ENCODE measurements around the gene BRAF.
"Not testable (repeated sequence)": the region's sequence is repeated elsewhere in the genome, so short reads cannot be mapped to it uniquely, and the experiment has no call there.

BRAF gene

DNA sequence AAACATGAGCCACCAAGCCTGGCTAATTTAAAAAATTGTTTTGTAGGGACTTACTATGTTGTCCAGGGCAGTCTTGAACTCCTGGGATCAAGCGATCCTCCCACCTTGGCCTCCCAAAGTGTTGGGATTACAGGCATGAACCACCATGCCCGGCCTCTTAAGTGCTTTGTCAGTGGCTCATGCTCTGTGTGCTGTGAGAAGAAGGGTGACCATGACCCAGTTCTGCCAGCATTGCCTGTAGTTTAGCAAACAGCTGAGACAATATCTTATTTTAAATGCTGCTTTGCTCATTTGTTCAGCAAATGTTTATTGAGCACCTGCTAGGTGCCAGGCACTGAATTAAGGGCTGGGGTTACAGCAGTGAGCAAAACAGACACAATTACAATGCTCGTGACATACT, 243.0 kb downstream of the BRAF start:
- DNase-seq (ENCODE audit: low read depth in 2 of 2): no peak

DNA sequence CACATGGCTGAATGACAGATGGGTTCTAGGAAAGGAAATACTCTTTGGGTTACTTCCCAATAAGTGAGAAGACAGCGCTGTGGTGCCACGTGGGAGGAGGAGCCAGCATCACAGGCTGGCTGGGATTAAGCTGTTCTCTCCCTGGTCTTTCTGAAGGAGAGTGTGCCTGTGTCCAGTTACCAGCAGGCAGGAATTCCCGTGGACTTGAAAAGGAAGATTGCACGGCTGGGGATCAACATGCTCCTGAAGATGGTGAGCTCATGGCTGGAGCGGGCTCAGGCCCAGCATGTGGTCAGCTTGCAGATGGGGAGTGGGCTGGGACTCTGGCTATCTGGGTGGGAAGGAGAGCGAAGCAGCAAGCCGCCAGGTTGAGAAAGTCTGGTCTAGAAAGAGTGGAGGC, 243.8 kb downstream of the BRAF start:
- DNase-seq (ENCODE audit: low read depth in 2 of 2): no peak

DNA sequence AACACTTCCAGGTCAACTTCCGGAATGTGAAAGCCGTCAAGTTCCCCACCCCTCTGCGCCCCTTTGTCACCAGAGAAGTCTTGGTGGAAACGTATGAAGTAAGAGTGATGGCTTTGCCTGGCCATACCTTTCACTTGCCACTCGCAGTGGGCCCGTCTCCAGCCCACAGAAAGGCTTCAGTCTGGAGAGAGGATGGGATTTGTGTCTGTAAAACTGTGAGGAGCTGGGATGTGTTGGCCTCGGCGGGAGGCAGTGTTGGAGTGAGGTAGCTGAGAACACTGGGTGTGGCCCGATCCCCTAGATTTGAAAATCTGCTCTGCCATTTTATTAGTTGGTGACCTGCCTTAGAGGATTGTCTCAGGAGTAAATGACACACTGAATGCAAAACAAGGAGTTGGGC, 245.5 kb downstream of the BRAF start:
- DNase-seq (ENCODE audit: low read depth in 2 of 2): no peak

DNA sequence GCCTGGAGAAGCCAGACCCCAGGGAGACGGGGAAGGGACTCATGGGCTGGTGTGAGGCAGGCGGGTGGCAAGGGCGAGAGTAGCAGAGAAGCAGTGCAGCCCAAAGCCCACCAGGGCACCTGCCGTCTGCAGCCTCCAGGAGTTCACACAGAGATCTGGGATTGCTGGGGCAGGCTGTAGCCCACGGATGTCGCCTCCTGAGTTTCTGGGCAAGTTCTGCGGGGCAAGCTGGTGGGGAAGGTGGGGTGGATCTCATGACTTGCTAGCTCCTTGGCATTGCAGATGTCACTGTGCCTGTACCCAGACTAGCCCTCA, 246.0 kb downstream of the BRAF start:
- no peak for DNase-seq (ENCODE audit: low read depth in 2 of 2)

DNA sequence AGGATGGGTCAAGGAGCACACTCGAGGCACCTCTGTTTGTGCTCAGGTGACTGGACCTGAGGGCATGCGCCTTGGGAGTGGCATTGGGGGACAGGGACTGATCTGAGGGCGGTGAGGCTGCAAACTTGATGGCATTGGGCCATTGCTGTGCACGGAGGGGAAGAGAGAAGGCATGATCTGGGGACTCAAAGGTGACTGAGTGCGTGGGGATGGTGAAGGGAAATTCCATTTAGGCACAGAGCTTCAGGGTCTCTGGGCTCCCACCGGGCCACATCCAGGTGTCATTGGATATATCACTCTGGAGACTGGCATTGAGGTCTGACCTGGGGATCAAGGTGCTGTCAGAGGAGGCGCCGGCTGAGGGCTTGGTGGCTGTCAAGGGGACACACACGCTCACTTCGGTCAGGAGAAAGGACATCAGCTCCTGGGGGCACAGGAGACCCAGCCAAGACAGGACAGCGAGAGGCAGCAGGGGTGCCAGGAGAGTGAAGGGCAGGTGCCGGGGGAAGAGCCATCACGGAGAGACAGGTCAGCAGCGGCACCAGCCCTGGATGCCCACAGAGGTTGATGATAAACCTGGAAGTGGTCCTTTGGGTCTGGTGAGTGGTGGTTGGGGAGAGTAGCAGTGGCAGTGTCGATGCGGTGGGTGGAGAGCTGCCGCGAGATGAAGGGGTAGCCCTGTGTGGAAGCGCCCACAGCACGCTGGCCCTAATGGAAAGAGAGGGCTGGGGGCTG, 246.5 kb downstream of the BRAF start:
- DNase-seq (ENCODE audit: low read depth in 2 of 2): no peak

DNA sequence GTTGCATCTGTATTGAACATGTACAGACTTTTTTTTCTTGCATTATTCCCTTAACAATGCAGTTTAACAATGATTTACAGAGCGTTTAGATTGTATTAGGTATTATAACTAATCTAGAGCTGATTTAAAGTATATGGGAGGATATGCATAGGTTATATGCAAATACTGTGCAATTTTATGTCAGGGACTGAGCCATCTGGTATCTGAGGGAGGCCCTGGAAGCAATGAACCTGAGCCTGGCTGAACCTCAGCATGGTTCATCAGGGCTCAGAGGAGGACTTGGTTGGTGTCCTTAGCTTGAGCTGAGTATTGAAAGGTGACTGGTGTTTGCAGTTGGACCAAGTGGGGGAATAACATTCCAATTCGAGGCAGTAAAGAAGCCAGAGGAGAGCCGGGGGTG, 247.2 kb downstream of the BRAF start:
- no peak for DNase-seq (ENCODE audit: low read depth in 2 of 2)

DNA sequence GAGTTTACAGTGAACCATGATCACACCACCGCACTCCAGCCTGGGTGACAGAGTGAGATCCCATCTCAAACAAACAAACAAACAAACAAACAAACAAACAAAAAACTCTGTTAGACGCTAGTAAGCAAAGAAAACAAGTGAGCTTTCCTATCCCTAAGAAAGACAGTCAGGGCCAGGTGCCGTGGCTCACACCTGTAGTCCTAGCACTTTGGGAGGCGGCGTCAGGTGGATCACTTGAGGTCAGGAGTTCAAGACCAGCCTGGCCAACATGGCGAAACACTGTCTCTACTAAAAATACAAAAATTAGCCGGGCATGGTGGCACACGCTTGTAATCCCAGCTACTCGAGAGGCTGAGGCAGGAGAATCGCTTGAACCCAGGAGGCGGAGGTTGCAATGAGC, 247.8 kb downstream of the BRAF start:
- not testable (repeated sequence) for DNase-seq (ENCODE audit: low read depth in 2 of 2)

DNA sequence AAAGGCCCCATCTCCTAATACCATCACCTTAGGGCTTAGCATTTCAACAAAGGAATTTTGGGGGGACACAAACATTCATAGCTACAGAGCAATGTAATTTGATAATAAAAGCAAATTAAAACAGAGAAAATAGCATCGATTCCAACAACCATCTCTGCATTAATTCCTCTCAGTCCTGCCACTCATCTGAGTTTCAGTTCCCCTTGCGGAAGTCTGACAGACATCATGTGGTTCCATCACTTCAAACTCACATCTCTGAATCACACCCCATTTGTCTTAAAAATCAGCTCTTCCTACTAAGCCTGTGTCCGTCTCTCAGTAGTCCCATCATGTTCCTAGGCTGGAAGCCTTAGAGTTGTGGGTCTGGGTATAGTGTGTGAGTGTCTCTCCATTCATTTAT, 248.4 kb downstream of the BRAF start:
- DNase-seq (ENCODE audit: low read depth in 2 of 2): no peak

DNA sequence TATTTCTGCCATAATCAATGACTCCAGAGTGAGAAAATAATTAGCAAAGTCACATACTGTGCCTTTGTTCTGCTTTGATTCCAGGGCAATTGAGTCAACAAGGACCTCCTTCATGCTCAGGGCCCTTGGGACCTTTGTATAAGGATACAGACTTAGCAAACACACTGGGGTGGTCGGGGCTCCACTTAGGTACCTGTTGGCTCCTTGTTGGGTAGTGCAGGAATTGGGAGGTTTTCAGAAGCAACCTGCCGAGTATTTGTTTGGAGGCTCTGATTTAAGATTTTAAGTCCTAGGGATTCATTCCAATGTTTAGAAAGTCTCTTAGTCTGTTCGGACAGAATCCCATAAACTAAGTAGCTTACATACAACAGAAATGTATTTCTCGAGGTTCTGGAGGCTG, 249.0 kb downstream of the BRAF start:
- DNase-seq (ENCODE audit: low read depth in 2 of 2): no peak

DNA sequence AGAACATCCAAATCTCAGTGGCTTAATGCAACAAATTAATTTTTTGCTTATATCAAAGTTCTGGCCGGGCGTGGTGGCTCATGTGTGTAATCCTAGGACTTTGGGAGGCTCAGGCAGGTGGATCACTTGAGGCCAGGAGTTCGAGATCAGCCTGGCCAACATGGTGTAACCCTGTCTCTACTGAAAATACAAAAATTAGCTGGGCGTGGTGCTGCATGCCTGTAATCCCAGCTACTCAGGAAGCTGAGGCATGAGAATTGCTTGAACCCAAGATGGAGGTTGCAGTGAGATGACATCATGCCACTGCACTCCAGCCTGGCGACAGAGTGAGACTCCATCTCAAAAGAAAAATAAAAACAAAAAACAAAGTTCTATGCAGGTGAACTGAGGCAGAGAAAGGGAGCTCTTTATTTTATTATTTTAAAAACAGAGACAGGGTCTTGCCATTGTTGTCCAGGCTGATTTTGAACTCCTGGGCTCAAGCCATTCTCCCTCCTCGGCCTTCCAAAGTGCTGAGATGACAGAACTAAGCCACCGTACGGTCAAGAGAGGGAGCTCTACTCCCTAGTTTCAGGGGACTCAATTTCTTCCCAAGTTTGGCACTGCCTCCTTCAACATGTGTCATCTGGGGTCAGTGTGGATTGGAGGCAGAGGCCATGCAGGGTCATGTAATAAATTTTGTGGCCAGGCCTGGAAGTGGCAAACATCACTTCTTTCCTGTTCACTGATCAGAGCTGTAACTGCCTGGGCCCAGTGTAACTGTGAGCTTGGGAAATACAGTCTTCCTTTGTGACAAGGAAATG, 249.6 kb downstream of the BRAF start:
- no peak for DNase-seq (ENCODE audit: low read depth in 2 of 2)

DNA sequence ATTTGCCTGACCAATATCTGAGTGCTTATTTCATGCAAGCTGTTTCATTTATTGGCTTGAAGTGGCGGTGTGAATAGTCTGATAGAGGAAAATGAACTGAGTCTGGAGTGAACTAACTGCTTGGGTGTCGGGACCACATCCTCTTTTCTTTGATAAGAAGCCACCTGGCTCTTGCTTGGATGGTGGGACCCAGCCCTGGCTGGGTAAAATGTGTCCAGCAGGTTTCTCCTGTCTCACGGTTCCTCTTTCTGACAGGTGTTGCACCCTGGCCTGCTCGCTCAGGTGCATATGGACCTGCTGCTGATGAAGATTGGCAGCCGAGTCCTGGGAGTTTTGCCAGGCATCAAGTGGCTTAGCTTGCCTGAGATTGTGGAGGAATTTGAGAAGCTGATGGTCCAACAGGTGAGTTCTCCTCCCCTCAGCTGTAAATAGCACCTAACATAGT, 250.4 kb downstream of the BRAF start:
- DNase-seq (ENCODE audit: low read depth in 2 of 2): no peak

DNA sequence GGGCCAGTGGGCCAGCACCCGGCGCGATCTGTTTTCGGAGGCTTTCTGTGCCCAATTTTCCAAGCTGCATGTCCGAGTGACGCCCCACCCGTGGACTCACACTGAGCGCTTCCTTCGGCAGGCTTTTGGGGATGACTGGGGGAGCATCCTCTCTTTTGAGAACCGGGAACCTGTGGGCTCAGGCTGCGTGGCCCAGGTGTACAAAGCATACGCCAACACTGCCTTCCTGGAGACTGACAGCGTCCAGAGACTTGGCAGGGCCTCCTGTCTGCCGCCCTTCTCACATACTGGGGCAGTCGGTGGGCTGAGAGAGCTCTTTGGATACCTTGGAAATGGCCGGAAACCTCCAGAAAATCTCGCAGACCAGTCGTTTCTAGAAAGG, 251.0 kb downstream of the BRAF start:
- no peak for DNase-seq (ENCODE audit: low read depth in 2 of 2)

DNA sequence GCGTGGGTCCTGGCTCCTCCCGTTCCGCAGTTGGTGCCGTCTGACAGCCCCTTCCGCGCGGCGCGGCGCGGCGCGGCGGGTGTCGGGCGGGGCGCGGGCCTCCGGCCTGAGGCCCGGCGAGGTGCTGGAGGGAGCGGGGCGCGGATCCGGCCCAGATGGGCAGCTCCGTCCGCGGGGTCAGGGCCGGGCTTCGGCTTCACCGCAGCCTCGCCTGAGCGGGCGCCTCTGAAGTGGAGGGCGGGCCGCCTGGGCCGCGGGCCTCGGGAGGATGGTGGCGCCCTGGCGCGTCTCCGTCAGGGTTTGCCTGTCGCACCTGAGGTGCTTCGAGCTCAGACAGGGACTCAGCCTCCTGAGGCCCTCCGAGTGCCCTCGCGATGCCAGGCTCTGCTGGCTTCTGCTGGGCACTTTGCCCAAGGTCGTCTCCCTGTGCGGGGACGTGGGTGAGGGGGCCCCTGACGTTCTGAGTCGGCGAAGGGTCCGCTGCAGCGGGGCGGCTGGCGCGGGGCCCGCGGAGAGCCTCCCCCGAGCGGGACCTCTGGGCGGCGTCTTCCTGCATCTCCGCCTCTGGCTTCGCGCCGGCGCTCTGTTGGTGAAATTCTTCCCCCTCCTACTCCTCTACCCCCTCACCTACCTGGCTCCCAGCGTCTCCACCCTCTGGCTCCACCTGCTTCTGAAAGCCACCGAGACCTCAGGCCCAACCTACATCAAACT, 251.5 kb downstream of the BRAF start:
- peak; percentile 27 to 29 for DNase-seq (ENCODE audit: low read depth in 2 of 2)

DNA sequence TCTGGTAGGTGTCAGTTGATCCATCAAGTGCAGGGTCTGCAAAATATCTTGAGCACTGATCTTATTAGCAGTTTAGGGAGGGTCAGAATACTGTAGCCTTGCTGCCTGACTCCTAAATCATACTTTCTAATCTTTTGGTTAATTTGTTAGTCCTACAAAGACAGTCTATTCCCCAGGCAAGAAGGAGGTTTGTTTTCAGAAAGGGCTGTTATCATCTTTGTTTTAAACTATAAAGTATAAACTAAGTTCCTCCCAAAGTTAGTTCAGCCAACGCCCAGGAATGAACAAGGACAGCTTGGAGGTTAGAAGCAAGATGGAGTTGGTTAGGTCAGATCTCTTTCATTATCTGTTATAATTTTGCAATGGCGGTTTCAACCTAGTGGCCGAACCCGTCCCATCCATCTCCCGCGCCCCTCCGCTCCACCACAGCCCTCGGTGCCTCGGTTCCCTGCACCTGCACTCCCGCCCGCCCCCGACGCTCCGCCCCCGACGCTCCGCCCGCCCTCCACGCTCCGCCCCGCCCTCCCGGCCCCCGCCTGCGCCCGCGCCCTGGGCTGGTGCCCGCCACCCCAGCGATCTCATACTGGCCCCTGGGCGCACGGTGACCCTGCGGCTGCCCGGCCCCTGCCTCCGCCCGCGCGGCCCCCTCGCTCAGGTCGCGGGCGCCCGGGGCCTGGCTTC, 252.2 kb downstream of the BRAF start, which contains the start of gene ADCK2:
Gene ADCK2, plus strand, starts transcription at position 564 of the 681 bp plus-strand sequence. CDS start 386 bp downstream, outside the sequence.
- DNase-seq (ENCODE audit: low read depth in 2 of 2): peak; percentile 49 to 55

DNA sequence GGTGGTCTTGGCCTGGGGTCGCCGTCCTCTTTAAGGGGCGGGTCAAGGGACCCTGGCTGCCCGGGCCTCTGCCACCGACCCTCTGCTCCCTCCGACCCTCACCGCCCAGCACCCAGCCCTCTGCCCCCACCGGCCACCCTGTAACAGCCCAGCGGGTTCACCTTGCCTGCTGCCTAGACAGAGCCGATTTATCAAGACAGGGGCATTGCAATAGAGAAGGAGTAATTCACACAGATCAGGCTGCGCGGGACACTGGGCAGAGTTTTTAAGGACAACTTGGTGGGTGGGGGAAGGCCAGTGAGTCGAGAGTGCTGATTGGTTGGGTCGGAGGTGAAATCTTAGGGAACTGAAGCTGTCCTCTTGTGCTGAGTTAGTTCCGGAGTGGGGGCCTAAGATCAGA, 252.8 kb downstream of the BRAF start:
- no peak for DNase-seq (ENCODE audit: low read depth in 2 of 2)

DNA sequence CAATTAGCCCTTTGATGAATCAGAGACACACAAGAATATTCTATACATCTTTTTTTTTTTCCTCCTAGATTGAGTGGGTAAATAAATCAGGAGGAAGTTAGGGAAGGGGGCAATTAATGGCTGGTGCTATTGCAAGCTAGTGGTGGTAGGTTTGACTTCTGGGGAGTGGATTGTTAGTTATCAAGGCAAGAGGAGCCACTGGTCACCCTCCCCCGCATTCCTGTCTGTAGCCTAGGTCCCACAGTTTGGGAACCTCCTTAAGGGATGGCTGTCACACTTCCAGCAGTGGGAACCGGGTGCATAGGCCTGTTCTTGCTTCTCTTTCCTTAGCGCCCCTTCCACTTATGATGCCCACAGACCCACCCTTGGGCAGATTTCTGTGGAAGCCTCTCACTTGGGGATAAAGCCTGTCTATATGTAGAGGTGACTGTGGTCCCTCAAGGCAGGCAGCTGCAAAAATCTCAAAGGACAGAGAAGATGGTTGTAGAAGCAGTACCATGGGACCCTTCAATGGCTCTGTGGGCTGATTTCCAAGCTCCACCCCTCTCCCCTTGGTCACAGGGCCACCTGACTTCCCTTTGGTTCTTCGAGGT, 254.3 kb downstream of the BRAF start:
- DNase-seq (ENCODE audit: low read depth in 2 of 2): no peak

DNA sequence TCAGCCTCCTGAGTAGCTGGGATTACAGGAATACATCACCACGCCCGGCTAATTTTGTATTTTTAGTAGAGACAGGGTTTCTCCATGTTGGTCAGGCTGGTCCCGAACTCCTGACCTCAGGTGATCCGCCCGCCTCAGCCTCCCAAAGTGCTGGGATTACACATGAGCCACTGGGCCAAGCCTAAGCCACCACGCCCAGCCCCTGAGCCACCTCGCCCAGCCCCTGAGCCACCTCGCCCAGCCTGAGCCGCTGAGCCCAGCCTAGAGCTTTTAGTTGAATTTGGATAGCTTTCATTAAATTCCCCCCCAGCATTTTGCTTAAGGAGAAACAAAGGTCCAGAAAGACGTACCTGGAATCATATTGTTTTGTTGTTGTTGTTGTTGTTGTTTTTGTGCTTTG, 254.9 kb downstream of the BRAF start:
- DNase-seq (ENCODE audit: low read depth in 2 of 2): not testable (repeated sequence)

DNA sequence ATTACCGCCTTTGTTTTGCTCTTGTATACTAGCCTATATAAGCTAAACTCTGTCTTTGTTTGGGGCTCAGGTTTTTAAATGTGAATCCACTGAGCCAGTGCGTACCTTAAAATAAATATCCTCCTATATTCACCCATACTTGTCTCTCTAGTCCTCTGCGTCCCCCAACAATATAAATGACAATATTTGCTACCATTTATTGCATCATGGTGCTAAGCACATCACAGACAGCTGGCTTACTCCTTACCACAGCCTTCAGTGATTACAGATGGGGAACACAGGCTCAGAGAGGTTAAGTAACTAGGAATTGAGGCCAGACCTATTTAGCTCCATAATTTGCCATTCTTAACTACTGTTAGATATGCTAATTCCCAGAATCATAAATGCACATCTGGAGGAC, 255.4 kb downstream of the BRAF start:
- no peak for DNase-seq (ENCODE audit: low read depth in 2 of 2)
